ENCODE results near the gene UVRAG.

UVRAG gene

DNA sequence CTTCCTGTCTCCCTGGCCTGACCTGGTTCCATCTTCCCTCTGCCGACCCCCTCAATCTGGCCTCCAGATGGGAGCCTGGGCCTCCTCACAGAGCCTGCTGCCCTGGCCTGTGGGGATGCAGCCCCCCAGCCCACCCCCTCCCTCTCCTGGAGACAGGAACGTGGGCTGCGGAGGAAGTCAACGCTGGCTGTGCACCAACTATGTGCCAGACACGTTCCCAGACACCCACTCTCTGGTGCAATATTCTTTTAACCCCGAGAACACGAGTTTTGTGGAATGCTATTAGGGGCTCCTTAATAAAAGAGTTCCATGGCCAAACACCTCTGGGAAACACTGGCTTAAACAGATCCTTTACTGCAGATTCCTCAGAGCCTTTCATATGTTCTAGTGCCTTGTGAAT is 375.4 kb downstream of the UVRAG start:
- TF ChIP-seq, protein P1, sequence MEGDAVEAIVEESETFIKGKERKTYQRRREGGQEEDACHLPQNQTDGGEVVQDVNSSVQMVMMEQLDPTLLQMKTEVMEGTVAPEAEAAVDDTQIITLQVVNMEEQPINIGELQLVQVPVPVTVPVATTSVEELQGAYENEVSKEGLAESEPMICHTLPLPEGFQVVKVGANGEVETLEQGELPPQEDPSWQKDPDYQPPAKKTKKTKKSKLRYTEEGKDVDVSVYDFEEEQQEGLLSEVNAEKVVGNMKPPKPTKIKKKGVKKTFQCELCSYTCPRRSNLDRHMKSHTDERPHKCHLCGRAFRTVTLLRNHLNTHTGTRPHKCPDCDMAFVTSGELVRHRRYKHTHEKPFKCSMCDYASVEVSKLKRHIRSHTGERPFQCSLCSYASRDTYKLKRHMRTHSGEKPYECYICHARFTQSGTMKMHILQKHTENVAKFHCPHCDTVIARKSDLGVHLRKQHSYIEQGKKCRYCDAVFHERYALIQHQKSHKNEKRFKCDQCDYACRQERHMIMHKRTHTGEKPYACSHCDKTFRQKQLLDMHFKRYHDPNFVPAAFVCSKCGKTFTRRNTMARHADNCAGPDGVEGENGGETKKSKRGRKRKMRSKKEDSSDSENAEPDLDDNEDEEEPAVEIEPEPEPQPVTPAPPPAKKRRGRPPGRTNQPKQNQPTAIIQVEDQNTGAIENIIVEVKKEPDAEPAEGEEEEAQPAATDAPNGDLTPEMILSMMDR (IDR thresholded peaks at IDR 0.05; ENCODE audit: borderline replicate concordance, insufficient read depth, low read depth, low read length) = no peak
- H3K4me3 ChIP-seq (ENCODE audit: low read depth, low read length) = no peak overlapping the region

All from GM12875 (cell line).